GM23338 (cell line): ENCODE results near the gene MAP3K14. TPM values are rescaled to one million over a fixed set of nuclear protein-coding genes. Genes with fewer than 3 reads are reported as not detected.

ENCODE experiments used
- ATAC-seq: fragments of 200-7000 bp; cut with Tn5 transposase; 3 replicates; pipeline ENCODE4 v1.9.1; 2020
- DNase-seq: peaks from one replicate; pipeline ENCODE4 v3.0.0-alpha.2; 2015; ENCODE audit warnings: low spot score
- H2AFZ ChIP-seq: fragments of 200-600 bp; sonication (generic); 2 replicates; pipeline ENCODE4 v1.8.0; 2016; ENCODE audit warnings: antibody characterized with exemption, mild to moderate bottlenecking, moderate library complexity
- H3F3A ChIP-seq: fragments of 200-600 bp; sonication (generic); replicated peaks from 2 replicates; pipeline ENCODE4 v1.8.0; 2017; ENCODE audit warnings: antibody characterized with exemption, mixed run types, low read depth
- H3K27ac ChIP-seq: fragments of 200-600 bp; sonication (generic); 2 replicates; pipeline ENCODE4 v1.6.1; 2016; ENCODE audit warnings: low read depth
- H3K27me3 ChIP-seq: fragments of 200-600 bp; sonication (generic); 2 replicates; pipeline ENCODE4 v1.8.0; 2016; ENCODE audit warnings: mild to moderate bottlenecking, mixed run types, moderate library complexity; ENCODE audit not compliant: insufficient read depth
- H3K36me3 ChIP-seq: fragments of 200-600 bp; sonication (generic); 2 replicates; pipeline ENCODE4 v1.8.0; 2016; ENCODE audit warnings: mild to moderate bottlenecking; ENCODE audit not compliant: insufficient read depth
- H3K4me1 ChIP-seq: fragments of 200-600 bp; sonication (generic); 2 replicates; pipeline ENCODE4 v1.8.0; 2016; ENCODE audit warnings: mild to moderate bottlenecking, moderate library complexity; ENCODE audit not compliant: insufficient read depth
- H3K4me2 ChIP-seq: fragments of 200-600 bp; sonication (generic); 2 replicates; pipeline ENCODE4 v1.7.1; 2017; ENCODE audit warnings: mixed run types
- H3K4me3 ChIP-seq: fragments of 200-600 bp; sonication (generic); 2 replicates; pipeline ENCODE4 v1.6.1; 2016; ENCODE audit warnings: mixed run types
- H3K79me2 ChIP-seq: fragments of 200-600 bp; sonication (generic); replicated peaks from 2 replicates; pipeline ENCODE4 v1.8.0; 2017; ENCODE audit warnings: mild to moderate bottlenecking; ENCODE audit not compliant: insufficient read depth
- H3K9me2 ChIP-seq: fragments of 200-600 bp; sonication (generic); 2 replicates; pipeline ENCODE4 v1.8.0; 2017; ENCODE audit not compliant: insufficient read depth
- H4K20me1 ChIP-seq: fragments of 200-600 bp; sonication (generic); replicated peaks from 2 replicates; pipeline ENCODE4 v1.8.0; 2017; ENCODE audit warnings: mild to moderate bottlenecking; ENCODE audit not compliant: insufficient read depth
- H3K27ac Mint-ChIP-seq: 2 replicates; pipeline ENCODE4 v1.8.0; 2020; ENCODE audit warnings: inconsistent platforms, mild to moderate bottlenecking, moderate library complexity, mixed read lengths
- H3K27me3 Mint-ChIP-seq: 3 replicates; pipeline ENCODE4 v1.8.0; 2022; ENCODE audit warnings: low read depth, mild to moderate bottlenecking, moderate library complexity, mixed read lengths, inconsistent platforms; ENCODE audit not compliant: insufficient read depth, poor library complexity
- H3K36me3 Mint-ChIP-seq: 3 replicates; pipeline ENCODE4 v1.8.0; 2021; ENCODE audit warnings: low read depth, mild to moderate bottlenecking, inconsistent platforms, moderate library complexity, mixed read lengths
- H3K4me1 Mint-ChIP-seq: 3 replicates; pipeline ENCODE4 v1.8.0; 2020; ENCODE audit warnings: mild to moderate bottlenecking, inconsistent platforms, mixed read lengths
- H3K4me3 Mint-ChIP-seq: 3 replicates; pipeline ENCODE4 v1.8.0; 2021; ENCODE audit warnings: moderate library complexity, mild to moderate bottlenecking, inconsistent platforms, mixed read lengths
- H3K9me3 Mint-ChIP-seq: 3 replicates; pipeline ENCODE4 v1.8.0; 2020; ENCODE audit warnings: moderate library complexity, mild to moderate bottlenecking, inconsistent platforms, mixed read lengths
- CREB1 ChIP-seq: fragments of 250-450 bp; sonication (Bioruptor Pico); IDR thresholded peaks from 2 replicates; pipeline ENCODE4 v1.5.0; 2020; ENCODE audit warnings: low read depth, mild to moderate bottlenecking, moderate library complexity
- STAT1 ChIP-seq: IDR thresholded peaks from one replicate; pipeline ENCODE4 v1.6.1; 2016; ENCODE audit warnings: antibody characterized with exemption; ENCODE audit not compliant: unreplicated experiment
- ZNF331 ChIP-seq: fragments of 250-450 bp; sonication (Bioruptor Pico); IDR thresholded peaks from 2 replicates; pipeline ENCODE4 v1.5.0; 2020; ENCODE audit warnings: low read depth, mild to moderate bottlenecking, moderate library complexity
- polyA plus RNA-seq: library from polyadenylated mRNA; unstranded; fragments of >200 nt; fragmentation: Nextera tagmentation; extraction: Ambion mirVana; gene quantifications from 2 replicates; pipeline ENCODE4 v1.2.1, GENCODE V29; 2016
- total RNA-seq: library from RNA; depleted of rRNA; stranded (reverse); fragments of >200 nt; shearing (Covaris generic); gene quantifications from 2 replicates; pipeline ENCODE4 v1.2.3, GENCODE V29; 2014
- TF ChIP-seq, protein P1 (sequence below): IDR thresholded peaks from 2 replicates; pipeline ENCODE4 v1.6.1; 2016; ENCODE audit warnings: antibody characterized with exemption
- TF ChIP-seq, protein P2 (sequence below), 2 experiments: fragments of 200-600 bp in 1 of 2; sonication (generic) in 1 of 2; conservative IDR thresholded peaks; 2 replicates each; pipeline versions ENCODE4 v1.5.1 to v1.6.1; 2016 to 2017; ENCODE audit warnings: antibody characterized with exemption in 2 of 2, low read depth in 2 of 2, mild to moderate bottlenecking in 2 of 2, moderate library complexity in 1 of 2
- TF ChIP-seq, protein P3 (sequence below): fragments of 250-450 bp; sonication (Bioruptor Pico); IDR thresholded peaks from 2 replicates; pipeline ENCODE4 v1.5.0; 2020; ENCODE audit warnings: mild to moderate bottlenecking, moderate library complexity

Gene MAP3K14
- total and polyA plus RNA-seq, 2 experiments from 2014 or later, result 1.3 to 4.9 TPM

DNA sequence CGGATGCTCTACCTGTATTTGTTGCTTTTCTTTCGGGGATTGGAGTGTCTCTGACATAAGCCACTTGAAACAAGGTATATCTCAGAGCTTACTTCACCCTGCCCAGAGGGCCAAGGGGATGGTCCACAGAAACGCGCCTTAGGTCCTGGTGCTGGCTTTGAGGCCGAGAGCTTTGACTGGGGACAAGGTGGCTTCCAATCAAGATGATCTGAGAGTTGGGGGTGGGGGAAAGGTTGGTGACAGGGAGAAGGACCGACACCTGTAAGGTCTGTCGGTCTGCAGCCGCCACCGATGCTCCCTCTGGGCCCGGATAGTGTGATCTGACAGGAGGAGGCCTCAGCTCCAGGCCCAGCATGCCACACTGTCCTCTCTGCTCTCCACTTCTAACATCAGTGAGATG, 33.1 kb downstream of the MAP3K14 start:
- H3K4me3 Mint-ChIP-seq, result no peak overlapping the region
- Histone ChIP-seq H4K20me1 (no peaks in the 10 kb centered on the region), H3K79me2 (no peaks in the 10 kb centered on the region), H3K27ac (no peak overlapping the region), H3K9me2 (no peaks in the 10 kb centered on the region), H3F3A (no peaks in the 10 kb centered on the region), H2AFZ (no peak overlapping the region), H3K4me2 (no peak overlapping the region), H3K4me1 (no peaks in the 10 kb centered on the region), H3K4me3 (no peak overlapping the region), H3K27me3 (no peaks in the 10 kb centered on the region), H3K36me3 (no peaks in the 10 kb centered on the region)
- peaks cover 3% of the 10 kb centered on the region for H3K27me3 Mint-ChIP-seq
- H3K36me3 Mint-ChIP-seq, result peaks cover 33% of the 10 kb centered on the region
- no peaks in the 10 kb centered on the region for H3K9me3 Mint-ChIP-seq
- DNase-seq (no peak), ATAC-seq (no peak)
- H3K27ac Mint-ChIP-seq, result peak overlapping the region; percentile 75; the same call in 1 of the 2 replicates
- H3K4me1 Mint-ChIP-seq, result no peaks in the 10 kb centered on the region
- TF ChIP-seq, protein P1, sequence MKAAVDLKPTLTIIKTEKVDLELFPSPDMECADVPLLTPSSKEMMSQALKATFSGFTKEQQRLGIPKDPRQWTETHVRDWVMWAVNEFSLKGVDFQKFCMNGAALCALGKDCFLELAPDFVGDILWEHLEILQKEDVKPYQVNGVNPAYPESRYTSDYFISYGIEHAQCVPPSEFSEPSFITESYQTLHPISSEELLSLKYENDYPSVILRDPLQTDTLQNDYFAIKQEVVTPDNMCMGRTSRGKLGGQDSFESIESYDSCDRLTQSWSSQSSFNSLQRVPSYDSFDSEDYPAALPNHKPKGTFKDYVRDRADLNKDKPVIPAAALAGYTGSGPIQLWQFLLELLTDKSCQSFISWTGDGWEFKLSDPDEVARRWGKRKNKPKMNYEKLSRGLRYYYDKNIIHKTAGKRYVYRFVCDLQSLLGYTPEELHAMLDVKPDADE, result no peak
- no peak for TF ChIP-seq CREB1
- TF ChIP-seq, protein P2, sequence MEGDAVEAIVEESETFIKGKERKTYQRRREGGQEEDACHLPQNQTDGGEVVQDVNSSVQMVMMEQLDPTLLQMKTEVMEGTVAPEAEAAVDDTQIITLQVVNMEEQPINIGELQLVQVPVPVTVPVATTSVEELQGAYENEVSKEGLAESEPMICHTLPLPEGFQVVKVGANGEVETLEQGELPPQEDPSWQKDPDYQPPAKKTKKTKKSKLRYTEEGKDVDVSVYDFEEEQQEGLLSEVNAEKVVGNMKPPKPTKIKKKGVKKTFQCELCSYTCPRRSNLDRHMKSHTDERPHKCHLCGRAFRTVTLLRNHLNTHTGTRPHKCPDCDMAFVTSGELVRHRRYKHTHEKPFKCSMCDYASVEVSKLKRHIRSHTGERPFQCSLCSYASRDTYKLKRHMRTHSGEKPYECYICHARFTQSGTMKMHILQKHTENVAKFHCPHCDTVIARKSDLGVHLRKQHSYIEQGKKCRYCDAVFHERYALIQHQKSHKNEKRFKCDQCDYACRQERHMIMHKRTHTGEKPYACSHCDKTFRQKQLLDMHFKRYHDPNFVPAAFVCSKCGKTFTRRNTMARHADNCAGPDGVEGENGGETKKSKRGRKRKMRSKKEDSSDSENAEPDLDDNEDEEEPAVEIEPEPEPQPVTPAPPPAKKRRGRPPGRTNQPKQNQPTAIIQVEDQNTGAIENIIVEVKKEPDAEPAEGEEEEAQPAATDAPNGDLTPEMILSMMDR (conservative IDR thresholded peaks at IDR 0.05; ENCODE audit: low read depth in 2 of 2), result no peak

DNA sequence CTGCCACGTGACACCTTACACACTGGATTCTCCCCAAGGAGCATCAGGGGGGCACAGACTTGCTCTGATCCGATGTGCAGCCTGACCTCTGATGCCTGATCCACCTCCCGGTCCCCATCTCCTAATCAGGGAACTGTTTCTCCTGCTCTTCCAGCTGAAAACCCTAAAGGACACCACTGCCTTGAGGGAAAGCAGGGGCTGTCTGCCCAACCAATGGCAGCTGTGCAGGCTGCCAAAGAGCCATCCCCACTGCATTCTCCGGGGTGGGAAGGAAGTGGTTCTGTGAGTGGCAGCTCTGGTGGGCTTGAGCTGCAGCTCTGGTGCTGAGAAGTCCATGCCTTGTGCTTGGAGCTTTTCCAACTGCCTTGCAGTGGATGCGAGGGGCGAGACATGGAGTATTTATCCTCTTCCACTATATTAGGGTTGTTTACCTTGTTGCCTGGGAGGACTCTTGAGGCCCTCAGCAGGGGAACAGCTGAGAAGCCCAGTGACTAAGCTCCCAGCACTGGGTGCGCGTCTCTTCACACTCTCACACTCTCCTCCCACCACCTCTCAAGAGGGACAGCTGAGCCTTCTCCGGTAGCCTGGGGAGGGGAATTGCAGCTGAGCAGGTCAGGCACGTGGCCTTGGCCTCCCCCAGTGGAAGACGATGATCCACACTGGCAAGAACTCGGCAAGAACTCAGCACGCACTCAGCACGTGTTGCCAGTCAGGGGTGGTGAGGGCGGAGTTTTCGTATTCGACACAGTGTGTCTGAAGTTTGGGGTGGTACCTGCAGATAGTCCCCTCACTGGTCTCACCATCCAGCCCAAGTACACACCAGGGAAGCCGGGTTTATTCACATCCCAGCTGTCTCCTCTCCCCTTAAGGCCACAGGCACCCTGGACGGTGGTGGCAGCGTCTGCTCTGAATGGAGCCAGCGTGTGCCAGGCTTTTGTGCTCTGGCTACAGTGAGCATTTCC, 33.9 kb downstream of the MAP3K14 start:
- no peak for ATAC-seq
- Mint-ChIP-seq H3K9me3 (no peaks in the 10 kb centered on the region), H3K27ac (no peak overlapping the region), H3K4me3 (no peak overlapping the region), H3K4me1 (0 out of 3 replicates have a peak, but pooled peaks cover under 1% of the 10 kb centered on the region), H3K36me3 (peaks cover 31% of the 10 kb centered on the region), H3K27me3 (peaks cover 3% of the 10 kb centered on the region)
- no peaks in the 10 kb centered on the region for H4K20me1 ChIP-seq
- no peaks in the 10 kb centered on the region for H3K9me2 ChIP-seq
- peaks cover 4% of the 10 kb centered on the region; the same call in 1 of the 2 replicates for H3F3A ChIP-seq
- H3K4me2 ChIP-seq, result no peak overlapping the region
- H3K79me2 ChIP-seq, result no peaks in the 10 kb centered on the region
- H3K36me3 ChIP-seq, result no peaks in the 10 kb centered on the region
- H3K4me3 ChIP-seq, result no peak overlapping the region
- no peaks in the 10 kb centered on the region for H3K4me1 ChIP-seq
- no peaks in the 10 kb centered on the region for H3K27me3 ChIP-seq
- no peak for DNase-seq
- no peak overlapping the region for H2AFZ ChIP-seq
- H3K27ac ChIP-seq, result no peak overlapping the region
- no peak for TF ChIP-seq ZNF331 (CRISPR knock-in tag)
- TF ChIP-seq, protein P2 (conservative IDR thresholded peaks at IDR 0.05; ENCODE audit: low read depth in 2 of 2), result no peak
- TF ChIP-seq, protein P3, sequence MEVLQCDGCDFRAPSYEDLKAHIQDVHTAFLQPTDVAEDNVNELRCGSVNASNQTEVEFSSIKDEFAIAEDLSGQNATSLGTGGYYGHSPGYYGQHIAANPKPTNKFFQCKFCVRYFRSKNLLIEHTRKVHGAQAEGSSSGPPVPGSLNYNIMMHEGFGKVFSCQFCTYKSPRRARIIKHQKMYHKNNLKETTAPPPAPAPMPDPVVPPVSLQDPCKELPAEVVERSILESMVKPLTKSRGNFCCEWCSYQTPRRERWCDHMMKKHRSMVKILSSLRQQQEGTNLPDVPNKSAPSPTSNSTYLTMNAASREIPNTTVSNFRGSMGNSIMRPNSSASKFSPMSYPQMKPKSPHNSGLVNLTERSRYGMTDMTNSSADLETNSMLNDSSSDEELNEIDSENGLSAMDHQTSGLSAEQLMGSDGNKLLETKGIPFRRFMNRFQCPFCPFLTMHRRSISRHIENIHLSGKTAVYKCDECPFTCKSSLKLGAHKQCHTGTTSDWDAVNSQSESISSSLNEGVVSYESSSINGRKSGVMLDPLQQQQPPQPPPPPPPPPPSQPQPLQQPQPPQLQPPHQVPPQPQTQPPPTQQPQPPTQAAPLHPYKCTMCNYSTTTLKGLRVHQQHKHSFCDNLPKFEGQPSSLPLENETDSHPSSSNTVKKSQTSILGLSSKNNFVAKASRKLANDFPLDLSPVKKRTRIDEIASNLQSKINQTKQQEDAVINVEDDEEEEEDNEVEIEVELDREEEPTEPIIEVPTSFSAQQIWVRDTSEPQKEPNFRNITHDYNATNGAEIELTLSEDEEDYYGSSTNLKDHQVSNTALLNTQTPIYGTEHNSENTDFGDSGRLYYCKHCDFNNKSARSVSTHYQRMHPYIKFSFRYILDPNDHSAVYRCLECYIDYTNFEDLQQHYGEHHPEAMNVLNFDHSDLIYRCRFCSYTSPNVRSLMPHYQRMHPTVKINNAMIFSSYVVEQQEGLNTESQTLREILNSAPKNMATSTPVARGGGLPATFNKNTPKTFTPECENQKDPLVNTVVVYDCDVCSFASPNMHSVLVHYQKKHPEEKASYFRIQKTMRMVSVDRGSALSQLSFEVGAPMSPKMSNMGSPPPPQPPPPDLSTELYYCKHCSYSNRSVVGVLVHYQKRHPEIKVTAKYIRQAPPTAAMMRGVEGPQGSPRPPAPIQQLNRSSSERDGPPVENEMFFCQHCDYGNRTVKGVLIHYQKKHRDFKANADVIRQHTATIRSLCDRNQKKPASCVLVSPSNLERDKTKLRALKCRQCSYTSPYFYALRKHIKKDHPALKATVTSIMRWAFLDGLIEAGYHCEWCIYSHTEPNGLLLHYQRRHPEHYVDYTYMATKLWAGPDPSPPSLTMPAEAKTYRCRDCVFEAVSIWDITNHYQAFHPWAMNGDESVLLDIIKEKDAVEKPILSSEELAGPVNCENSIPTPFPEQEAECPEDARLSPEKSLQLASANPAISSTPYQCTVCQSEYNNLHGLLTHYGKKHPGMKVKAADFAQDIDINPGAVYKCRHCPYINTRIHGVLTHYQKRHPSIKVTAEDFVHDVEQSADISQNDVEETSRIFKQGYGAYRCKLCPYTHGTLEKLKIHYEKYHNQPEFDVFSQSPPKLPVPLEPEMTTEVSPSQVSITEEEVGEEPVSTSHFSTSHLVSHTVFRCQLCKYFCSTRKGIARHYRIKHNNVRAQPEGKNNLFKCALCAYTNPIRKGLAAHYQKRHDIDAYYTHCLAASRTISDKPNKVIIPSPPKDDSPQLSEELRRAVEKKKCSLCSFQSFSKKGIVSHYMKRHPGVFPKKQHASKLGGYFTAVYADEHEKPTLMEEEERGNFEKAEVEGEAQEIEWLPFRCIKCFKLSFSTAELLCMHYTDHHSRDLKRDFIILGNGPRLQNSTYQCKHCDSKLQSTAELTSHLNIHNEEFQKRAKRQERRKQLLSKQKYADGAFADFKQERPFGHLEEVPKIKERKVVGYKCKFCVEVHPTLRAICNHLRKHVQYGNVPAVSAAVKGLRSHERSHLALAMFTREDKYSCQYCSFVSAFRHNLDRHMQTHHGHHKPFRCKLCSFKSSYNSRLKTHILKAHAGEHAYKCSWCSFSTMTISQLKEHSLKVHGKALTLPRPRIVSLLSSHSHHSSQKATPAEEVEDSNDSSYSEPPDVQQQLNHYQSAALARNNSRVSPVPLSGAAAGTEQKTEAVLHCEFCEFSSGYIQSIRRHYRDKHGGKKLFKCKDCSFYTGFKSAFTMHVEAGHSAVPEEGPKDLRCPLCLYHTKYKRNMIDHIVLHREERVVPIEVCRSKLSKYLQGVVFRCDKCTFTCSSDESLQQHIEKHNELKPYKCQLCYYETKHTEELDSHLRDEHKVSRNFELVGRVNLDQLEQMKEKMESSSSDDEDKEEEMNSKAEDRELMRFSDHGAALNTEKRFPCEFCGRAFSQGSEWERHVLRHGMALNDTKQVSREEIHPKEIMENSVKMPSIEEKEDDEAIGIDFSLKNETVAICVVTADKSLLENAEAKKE (CRISPR knock-in tag), result no peak
- no peak for TF ChIP-seq STAT1
